ENCODE measurements around the gene RSPH1. TPM values are rescaled to one million over a fixed set of nuclear protein-coding genes. Genes with fewer than 3 reads are reported as not detected.

Gene RSPH1
- polyA plus RNA-seq, 3 donors: 12.4 to 16.0 (median 14.2) TPM

DNA sequence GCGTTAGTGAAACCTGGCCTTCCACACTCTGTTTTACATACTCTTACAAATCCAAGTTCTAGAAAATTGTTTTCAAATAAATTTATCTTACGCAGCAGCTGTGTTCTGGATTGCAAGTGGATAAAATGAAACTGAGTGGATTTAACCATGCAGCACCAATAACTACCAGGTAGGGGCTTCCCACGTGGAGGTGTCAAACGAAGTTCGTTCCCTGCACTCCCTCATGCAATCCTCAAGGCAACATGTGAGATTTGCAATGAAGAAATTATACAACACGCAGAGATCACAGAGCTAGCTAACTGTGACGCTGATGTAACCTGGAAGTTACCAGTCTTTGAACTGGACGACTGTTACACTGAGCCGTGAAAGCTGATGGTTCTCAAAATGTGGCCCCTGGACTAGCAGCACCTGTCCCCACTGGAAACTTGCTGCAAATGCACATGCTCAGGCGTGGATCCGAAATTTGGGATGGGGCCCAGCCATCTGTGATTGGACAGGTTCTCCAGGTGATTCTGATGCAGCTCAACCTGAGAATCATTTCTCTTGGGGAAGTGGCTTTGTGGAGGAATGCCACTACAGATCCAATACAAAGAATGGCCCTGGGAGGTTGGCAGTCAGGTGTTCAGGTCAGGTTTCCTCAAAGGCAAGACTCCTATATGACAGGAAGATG lies 36.3 kb downstream of the RSPH1 start:
- no peak for DNase-seq (ENCODE audit: extremely low read depth in 1 of 11, low read depth in 9 of 11, low spot score in 4 of 11)

- no peak for DNase-seq (ENCODE audit: extremely low read depth in 1 of 11, low read depth in 9 of 11, low spot score in 4 of 11)
These were observed 37.0 kb downstream of the RSPH1 start for GRCh38 chr21:42459082-42459460.

DNA sequence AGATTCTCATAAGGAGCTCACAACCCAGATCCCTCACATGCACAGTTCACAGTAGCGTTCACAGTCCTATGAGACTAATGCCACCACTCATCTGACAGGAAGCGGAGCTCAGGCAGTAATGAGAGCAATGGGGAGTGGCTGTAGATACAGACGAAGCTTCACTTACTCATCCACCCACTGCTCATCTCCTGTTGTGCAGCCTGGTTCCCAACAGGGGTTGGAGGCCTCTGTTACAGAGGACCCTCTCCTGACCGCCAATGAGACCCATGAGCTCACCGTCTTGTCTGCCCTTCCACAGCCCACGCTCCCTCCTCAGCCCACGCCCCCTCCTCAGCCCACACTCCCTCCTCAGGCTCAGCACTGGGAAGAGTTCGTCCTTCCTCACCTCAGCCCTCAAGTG lies 39.6 kb downstream of the RSPH1 start:
- DNase-seq (ENCODE audit: extremely low read depth in 1 of 11, low read depth in 9 of 11, low spot score in 4 of 11): no peak

- no peak for DNase-seq (ENCODE audit: extremely low read depth in 1 of 11, low read depth in 9 of 11, low spot score in 4 of 11)
These were observed 40.1 kb downstream of the RSPH1 start for GRCh38 chr21:42455754-42456440.

GRCh38 chr21:42455196-42455595 lies 40.8 kb downstream of the RSPH1 start:
- DNase-seq (ENCODE audit: extremely low read depth in 1 of 11, low read depth in 9 of 11, low spot score in 4 of 11): no peak

GRCh38 chr21:42454786-42455185 lies 41.2 kb downstream of the RSPH1 start:
- DNase-seq (ENCODE audit: extremely low read depth in 1 of 11, low read depth in 9 of 11, low spot score in 4 of 11): no peak

DNA sequence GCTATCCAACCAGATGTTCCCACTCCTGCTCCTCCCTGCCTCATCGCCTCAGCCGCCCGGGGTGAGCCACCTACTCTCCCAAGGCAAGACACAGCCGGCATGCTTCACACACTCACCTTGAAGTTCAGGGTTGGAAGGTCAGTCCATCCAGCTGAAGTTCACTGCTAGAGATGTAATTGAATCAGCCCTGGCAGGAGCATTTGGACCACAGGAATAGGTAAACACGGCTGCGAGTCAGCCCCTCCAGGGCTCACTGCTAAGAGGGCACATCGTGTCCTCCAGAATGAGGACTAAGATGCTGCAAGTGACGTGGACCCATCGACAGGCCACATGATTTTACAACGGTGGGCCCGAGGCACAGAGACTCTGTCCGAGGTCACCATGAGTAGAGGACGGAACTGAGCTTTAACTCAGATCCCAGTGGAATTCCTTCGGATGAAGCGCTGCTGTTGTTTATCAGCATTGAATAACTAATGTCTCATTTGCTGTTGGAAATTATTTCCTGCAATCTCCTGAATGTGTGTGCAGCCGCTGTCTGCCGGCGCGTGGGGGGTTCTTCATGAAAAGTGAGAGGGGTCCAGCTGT lies 41.9 kb downstream of the RSPH1 start:
- DNase-seq (ENCODE audit: extremely low read depth in 1 of 11, low read depth in 9 of 11, low spot score in 4 of 11): no peak

DNA sequence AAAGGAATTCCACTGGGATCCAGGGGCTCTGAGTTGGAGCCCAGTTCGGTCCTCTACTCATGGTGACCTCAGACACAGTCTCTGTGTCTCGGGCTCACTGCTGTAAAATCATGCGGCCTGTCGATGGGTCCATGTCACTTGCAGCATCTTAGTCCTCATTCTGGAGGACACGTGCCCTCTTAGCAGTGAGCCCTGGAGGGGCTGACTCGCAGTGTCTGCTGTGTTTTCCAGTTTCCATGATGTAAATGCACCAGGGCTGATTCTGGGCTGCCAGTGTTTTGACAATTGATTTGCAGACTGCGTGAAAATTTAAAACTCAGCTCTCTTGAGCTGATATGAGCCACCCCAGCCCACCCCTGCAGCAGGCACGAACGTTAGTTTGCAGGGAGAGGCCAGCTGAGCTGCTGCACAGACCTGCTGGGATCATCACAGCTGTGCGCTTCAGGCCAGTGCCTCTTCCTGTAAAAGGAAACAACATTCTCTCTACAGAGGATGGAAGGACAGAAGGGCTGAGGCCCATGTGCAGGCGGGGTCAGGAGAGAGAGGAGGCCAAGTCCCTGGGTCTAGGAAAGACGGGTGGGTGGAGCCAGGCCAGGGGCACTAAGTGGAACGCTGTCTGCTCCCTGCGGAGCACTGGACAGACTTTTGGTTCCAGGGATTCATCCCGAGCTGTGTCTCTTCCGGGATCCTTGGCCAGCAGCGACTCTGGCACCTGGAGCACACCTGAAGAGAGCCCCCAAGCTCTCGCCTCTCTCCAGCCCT lies 42.6 kb downstream of the RSPH1 start:
- DNase-seq (ENCODE audit: extremely low read depth in 1 of 11, low read depth in 9 of 11, low spot score in 4 of 11): no peak

GRCh38 chr21:42452401-42453223 lies 43.4 kb downstream of the RSPH1 start:
- DNase-seq (ENCODE audit: extremely low read depth in 1 of 11, low read depth in 9 of 11, low spot score in 4 of 11): no peak

- no peak for DNase-seq (ENCODE audit: extremely low read depth in 1 of 11, low read depth in 9 of 11, low spot score in 4 of 11)
These were observed 44.1 kb downstream of the RSPH1 start for GRCh38 chr21:42451941-42452340.

DNA sequence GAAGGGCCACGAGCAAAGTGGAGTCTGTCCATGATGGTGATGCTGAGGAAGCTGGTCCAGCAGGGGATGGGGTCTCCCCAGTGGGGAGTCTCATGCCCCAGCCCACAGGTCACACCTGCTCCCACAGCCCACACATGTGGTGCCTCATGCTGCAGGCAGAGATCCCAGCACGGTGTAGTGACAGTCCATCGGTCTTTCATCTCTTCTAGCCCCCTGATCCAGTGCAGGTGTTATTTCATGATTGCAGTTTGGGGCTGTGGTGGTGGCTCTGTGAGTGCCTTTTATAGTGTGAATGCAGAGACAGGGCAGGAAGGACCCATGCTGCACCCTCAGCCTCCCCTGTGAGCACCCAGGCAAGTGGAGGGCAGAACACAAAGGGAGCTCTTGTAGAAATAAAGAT lies 47.3 kb downstream of the RSPH1 start:
- no peak for DNase-seq (ENCODE audit: extremely low read depth in 1 of 11, low read depth in 9 of 11, low spot score in 4 of 11)

- DNase-seq (ENCODE audit: extremely low read depth in 1 of 11, low read depth in 9 of 11, low spot score in 4 of 11): no peak
These were observed 48.3 kb downstream of the RSPH1 start for GRCh38 chr21:42447732-42448131.

- DNase-seq (ENCODE audit: extremely low read depth in 1 of 11, low read depth in 9 of 11, low spot score in 4 of 11): no peak
These were observed 48.8 kb downstream of the RSPH1 start for GRCh38 chr21:42447182-42447581.

GRCh38 chr21:42446531-42446930 lies 49.5 kb downstream of the RSPH1 start:
- no peak for DNase-seq (ENCODE audit: extremely low read depth in 1 of 11, low read depth in 9 of 11, low spot score in 4 of 11)

- no peak for DNase-seq (ENCODE audit: extremely low read depth in 1 of 11, low read depth in 9 of 11, low spot score in 4 of 11)
These were observed 50.7 kb downstream of the RSPH1 start for GRCh38 chr21:42445311-42445710.

DNA sequence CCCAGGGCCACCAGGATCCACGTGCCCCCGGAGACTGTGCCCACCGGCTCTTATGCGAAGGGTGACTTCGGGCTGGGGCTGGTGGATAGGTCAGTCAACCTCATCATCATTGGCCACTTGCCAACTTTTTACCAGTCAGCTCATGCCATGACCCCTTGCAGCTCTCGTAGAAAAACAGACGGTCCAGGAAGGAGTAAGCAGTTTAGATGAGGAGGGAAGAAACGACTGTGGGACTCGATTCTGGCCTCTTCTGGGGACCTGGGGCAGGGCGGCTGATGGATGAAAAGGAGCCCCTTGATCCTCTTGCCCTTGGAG lies 51.3 kb downstream of the RSPH1 start:
- DNase-seq (ENCODE audit: extremely low read depth in 1 of 11, low read depth in 9 of 11, low spot score in 4 of 11): no peak

GRCh38 chr21:42443876-42444744 lies 51.9 kb downstream of the RSPH1 start:
- DNase-seq (ENCODE audit: extremely low read depth in 1 of 11, low read depth in 9 of 11, low spot score in 4 of 11): no peak

DNA sequence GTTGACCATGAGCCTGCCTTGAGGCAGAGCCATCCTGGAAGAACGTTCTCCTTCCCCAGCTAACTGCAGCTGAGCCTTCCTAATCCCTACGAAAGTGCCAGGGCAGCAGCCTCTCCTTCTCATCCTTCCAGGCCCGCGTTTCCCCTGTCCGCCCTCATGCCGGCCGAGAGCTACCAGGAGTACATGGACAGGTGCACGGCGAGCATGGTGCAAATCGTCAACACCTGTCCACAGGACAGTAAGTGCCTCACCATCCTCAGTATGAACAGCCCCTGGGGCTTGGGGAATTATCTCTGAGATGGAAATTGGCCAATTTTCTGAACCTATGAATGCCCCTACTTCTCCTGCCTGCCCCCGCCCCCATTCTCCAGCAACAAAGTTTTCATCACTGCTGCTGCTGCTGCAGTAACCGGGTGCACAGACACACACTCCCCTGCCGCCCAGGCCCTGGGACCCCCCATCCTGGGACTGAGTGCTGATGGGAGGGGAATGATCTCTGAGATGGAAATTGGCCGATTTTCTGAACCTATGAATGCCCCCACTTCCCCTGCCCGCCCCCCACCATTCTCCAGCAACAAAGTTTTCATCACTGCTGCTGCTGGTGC lies 52.7 kb downstream of the RSPH1 start:
- no peak for DNase-seq (ENCODE audit: extremely low read depth in 1 of 11, low read depth in 9 of 11, low spot score in 4 of 11)
